Hepatocyte (in vitro differentiated cells): ENCODE data around the gene THRSP. TPM values are rescaled to one million over a fixed set of nuclear protein-coding genes. Genes with fewer than 3 reads are reported as not detected.
A peak's percentile ranks its signal among the peaks of the same experiment; 100 is the strongest.
"Not testable (repeated sequence)": the region's sequence is repeated elsewhere in the genome, so short reads cannot be mapped to it uniquely, and the experiment has no call there.

Source experiments
- DNase-seq: peaks from one replicate; pipeline ENCODE4 v3.0.0-alpha.2; 2016; ENCODE audit warnings: low spot score
- H2AFZ ChIP-seq: fragments of 200-600 bp; sonication (generic); 2 replicates; pipeline ENCODE4 v1.6.0; 2016; ENCODE audit warnings: antibody characterized with exemption, mild to moderate bottlenecking
- H3K27ac ChIP-seq: fragments of 200-600 bp; sonication (generic); 2 replicates; pipeline ENCODE4 v1.5.1; 2016; ENCODE audit warnings: mild to moderate bottlenecking
- H3K27me3 ChIP-seq: fragments of 200-600 bp; sonication (generic); 2 replicates; pipeline ENCODE4 v1.6.1; 2016
- H3K36me3 ChIP-seq: fragments of 200-600 bp; sonication (generic); replicated peaks from 2 replicates; pipeline ENCODE4 v1.5.1; 2016; ENCODE audit warnings: low read depth; ENCODE audit not compliant: insufficient read depth
- H3K4me1 ChIP-seq: fragments of 200-600 bp; sonication (generic); 2 replicates; pipeline ENCODE4 v1.5.1; 2016; ENCODE audit warnings: mild to moderate bottlenecking, moderate library complexity; ENCODE audit not compliant: insufficient read depth
- H3K4me2 ChIP-seq: fragments of 200-600 bp; sonication (generic); 2 replicates; pipeline ENCODE4 v1.6.0; 2016
- H3K4me3 ChIP-seq: fragments of 200-600 bp; sonication (generic); 2 replicates; pipeline ENCODE4 v1.5.1; 2016; ENCODE audit warnings: mild to moderate bottlenecking
- H3K79me2 ChIP-seq: fragments of 200-600 bp; sonication (generic); 2 replicates; pipeline ENCODE4 v1.6.0; 2017; ENCODE audit warnings: mild to moderate bottlenecking
- H3K9me2 ChIP-seq: fragments of 200-600 bp; sonication (generic); replicated peaks from 2 replicates; pipeline ENCODE4 v1.6.0; 2017; ENCODE audit warnings: mild to moderate bottlenecking; ENCODE audit not compliant: insufficient read depth
- H3K9me3 ChIP-seq: fragments of 200-600 bp; sonication (generic); 2 replicates; pipeline ENCODE4 v1.5.1; 2016; ENCODE audit warnings: low read depth, mild to moderate bottlenecking
- H4K20me1 ChIP-seq: fragments of 200-600 bp; sonication (generic); 2 replicates; pipeline ENCODE4 v1.6.0; 2016; ENCODE audit warnings: mild to moderate bottlenecking; ENCODE audit not compliant: insufficient read depth, poor library complexity, severe bottlenecking
- EZH2 ChIP-seq: fragments of 200-600 bp; sonication (generic); IDR thresholded peaks from 2 replicates; pipeline ENCODE4 v1.6.1; 2016; ENCODE audit warnings: antibody characterized with exemption, mild to moderate bottlenecking, borderline replicate concordance
- EZH2phosphoT487 ChIP-seq: fragments of 200-600 bp; sonication (generic); IDR thresholded peaks from one replicate; pipeline ENCODE4 v1.6.1; 2018; ENCODE audit warnings: antibody characterized with exemption, mild to moderate bottlenecking, low read depth, moderate library complexity; ENCODE audit not compliant: unreplicated experiment, severe bottlenecking
- WGBS: methylation state at CpG from one replicate; pipeline ENCODE4 v1.1.6; 2016; ENCODE audit warnings: low lambda C conversion rate; ENCODE audit errors: missing lambda C conversion rate; 5-methylcytosine and 5-hydroxymethylcytosine counted together
- polyA plus RNA-seq: library from polyadenylated mRNA; unstranded; fragments of >200 nt; fragmentation: Nextera tagmentation; extraction: Ambion mirVana; gene quantifications from 2 replicates; pipeline ENCODE4 v1.2.1, GENCODE V29; 2016
- total RNA-seq: library from RNA; depleted of rRNA; stranded (reverse); fragments of >200 nt; gene quantifications from 2 replicates; pipeline ENCODE4 v1.2.3, GENCODE V29; 2014
- TF ChIP-seq, protein P1 (sequence below): fragments of 200-600 bp; sonication (generic); IDR thresholded peaks from 2 replicates; pipeline ENCODE4 v1.5.1; 2016; ENCODE audit warnings: antibody characterized with exemption, mild to moderate bottlenecking; ENCODE audit not compliant: poor library complexity

Gene THRSP
- total and polyA plus RNA-seq, 2 experiments from 2014 or later, result 0.17 TPM

DNA sequence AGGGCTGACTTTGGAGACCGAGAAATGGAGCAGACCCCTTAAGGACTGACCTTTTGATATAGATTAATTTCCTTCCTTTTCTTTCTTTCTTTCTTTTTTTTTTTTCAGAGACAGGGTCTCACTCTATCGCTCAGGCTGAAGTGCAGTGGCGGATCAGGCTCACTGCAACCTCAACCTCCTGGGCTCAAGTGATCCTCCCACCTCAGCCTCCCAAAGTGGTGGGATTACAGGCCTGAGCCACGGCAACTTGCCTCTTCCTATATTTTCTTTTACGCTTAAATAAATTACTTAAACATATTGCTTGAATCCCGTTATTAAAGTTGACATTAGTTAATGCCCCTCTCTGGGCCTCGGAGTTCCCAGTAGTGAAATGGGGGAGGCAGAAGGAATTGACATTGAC lies 40.2 kb upstream of the THRSP start:
- Histone ChIP-seq H3K79me2 (no peaks in the 10 kb centered on the region), H3K27ac (peak overlapping the region; percentile 72), H3K36me3 (no peaks in the 10 kb centered on the region), H3K4me3 (no peak overlapping the region), H3K9me3 (no peaks in the 10 kb centered on the region), H3K27me3 (no peaks in the 10 kb centered on the region), H4K20me1 (no peaks in the 10 kb centered on the region), H3K4me2 (peak overlapping the region; percentile 85), H3K9me2 (no peaks in the 10 kb centered on the region), H3K4me1 (peaks cover 9% of the 10 kb centered on the region), H2AFZ (peak overlapping the region; percentile 87)
- WGBS, result 74% methylated on average over 7 of the region's 7 CpGs
- TF ChIP-seq, protein P1, sequence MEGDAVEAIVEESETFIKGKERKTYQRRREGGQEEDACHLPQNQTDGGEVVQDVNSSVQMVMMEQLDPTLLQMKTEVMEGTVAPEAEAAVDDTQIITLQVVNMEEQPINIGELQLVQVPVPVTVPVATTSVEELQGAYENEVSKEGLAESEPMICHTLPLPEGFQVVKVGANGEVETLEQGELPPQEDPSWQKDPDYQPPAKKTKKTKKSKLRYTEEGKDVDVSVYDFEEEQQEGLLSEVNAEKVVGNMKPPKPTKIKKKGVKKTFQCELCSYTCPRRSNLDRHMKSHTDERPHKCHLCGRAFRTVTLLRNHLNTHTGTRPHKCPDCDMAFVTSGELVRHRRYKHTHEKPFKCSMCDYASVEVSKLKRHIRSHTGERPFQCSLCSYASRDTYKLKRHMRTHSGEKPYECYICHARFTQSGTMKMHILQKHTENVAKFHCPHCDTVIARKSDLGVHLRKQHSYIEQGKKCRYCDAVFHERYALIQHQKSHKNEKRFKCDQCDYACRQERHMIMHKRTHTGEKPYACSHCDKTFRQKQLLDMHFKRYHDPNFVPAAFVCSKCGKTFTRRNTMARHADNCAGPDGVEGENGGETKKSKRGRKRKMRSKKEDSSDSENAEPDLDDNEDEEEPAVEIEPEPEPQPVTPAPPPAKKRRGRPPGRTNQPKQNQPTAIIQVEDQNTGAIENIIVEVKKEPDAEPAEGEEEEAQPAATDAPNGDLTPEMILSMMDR, result no peak
- no peak for TF ChIP-seq EZH2
- TF ChIP-seq EZH2phosphoT487, result no peak
- no peak for DNase-seq

DNA sequence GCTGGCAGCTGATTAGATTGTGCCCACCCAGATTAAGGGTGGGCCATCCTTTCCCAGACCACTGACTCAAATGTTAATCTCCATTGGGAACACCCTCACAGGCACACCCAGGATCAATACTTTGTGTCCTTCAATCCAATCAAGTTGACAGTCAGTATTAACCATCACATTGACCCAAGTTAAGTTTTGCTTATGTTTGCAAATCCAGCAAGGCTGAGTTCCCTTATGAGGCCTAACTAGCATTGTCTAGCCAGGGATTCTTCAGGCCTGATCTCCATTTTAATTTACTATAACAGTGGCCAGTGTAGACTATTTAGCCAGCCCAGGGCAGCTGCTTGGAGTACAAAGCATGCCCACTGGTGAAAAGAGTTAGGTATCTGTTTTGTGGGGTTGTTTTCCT lies 38.3 kb upstream of the THRSP start:
- Histone ChIP-seq H3K27ac (no peak overlapping the region), H3K9me3 (no peaks in the 10 kb centered on the region), H3K79me2 (no peaks in the 10 kb centered on the region), H3K4me2 (no peak overlapping the region), H3K9me2 (no peaks in the 10 kb centered on the region), H4K20me1 (no peaks in the 10 kb centered on the region), H2AFZ (no peak overlapping the region), H3K4me1 (peaks cover 12% of the 10 kb centered on the region), H3K4me3 (no peak overlapping the region), H3K36me3 (no peaks in the 10 kb centered on the region), H3K27me3 (no peaks in the 10 kb centered on the region)
- DNase-seq, result no peak
- TF ChIP-seq, protein P1, result no peak
- TF ChIP-seq EZH2phosphoT487, result no peak
- no peak for TF ChIP-seq EZH2

- H3K9me2 ChIP-seq, result no peaks in the 10 kb centered on the region
- no peaks in the 10 kb centered on the region for H3K27me3 ChIP-seq
- no peak overlapping the region for H2AFZ ChIP-seq
- peaks cover 8% of the 10 kb centered on the region for H3K4me1 ChIP-seq
- H3K4me2 ChIP-seq, result no peak overlapping the region
- no peaks in the 10 kb centered on the region for H3K79me2 ChIP-seq
- 89% methylated on average over 2 of the region's 2 CpGs for WGBS
- no peak for DNase-seq
- H3K36me3 ChIP-seq, result no peaks in the 10 kb centered on the region
- TF ChIP-seq, protein P1, result no peak
- TF ChIP-seq EZH2 (no peak), EZH2phosphoT487 (no peak)
- no peaks in the 10 kb centered on the region for H4K20me1 ChIP-seq
- H3K27ac ChIP-seq, result no peak overlapping the region
- no peaks in the 10 kb centered on the region for H3K9me3 ChIP-seq
- H3K4me3 ChIP-seq, result no peak overlapping the region
These were observed 35.9 kb upstream of the THRSP start for GRCh38 chr11:78027759-78028158.

GRCh38 chr11:78028423-78028822 lies 35.2 kb upstream of the THRSP start:
- H3K4me2 ChIP-seq, H3K4me3 ChIP-seq, H2AFZ ChIP-seq, H3K4me1 ChIP-seq, DNase-seq, H4K20me1 ChIP-seq, H3K27ac ChIP-seq, H3K9me2 ChIP-seq, H3K79me2 ChIP-seq, H3K9me3 ChIP-seq, H3K27me3 ChIP-seq, H3K36me3 ChIP-seq: not testable (repeated sequence)
- WGBS, result 88% methylated on average over 9 of the region's 9 CpGs
